CD4-positive, alpha-beta T cell (primary cell): ENCODE measurements around the gene TRABD2B. TPM values are rescaled to one million over a fixed set of nuclear protein-coding genes. Genes with fewer than 3 reads are reported as not detected.

ENCODE experiments used
- ATAC-seq: fragments of 200-7000 bp; cut with Tn5 transposase; one replicate; pipeline ENCODE4 v1.10.0; 2022; ENCODE audit warnings: mild to moderate bottlenecking; ENCODE audit not compliant: poor library complexity
- CTCF ChIA-PET: fragments of 350-600 bp; sonication (Branson Sonifier 250); formaldehyde crosslinking; loops from one replicate; lab custom pipeline; 2021; ENCODE audit warnings: antibody characterized with exemption, inconsistent platforms; lab: Charles Lee
- POLR2A ChIA-PET: fragments of 350-600 bp; sonication (Branson Sonifier 250); formaldehyde crosslinking; loops from one replicate; lab custom pipeline; 2021; ENCODE audit warnings: antibody characterized with exemption, inconsistent platforms; lab: Charles Lee
- DNase-seq, 14 experiments: peaks; one replicate each; pipeline ENCODE4 v3.0.0-alpha.2; 2013 to 2020; ENCODE audit warnings: mixed read lengths in 2 of 14
- H3K27ac ChIP-seq, 2 donors: one replicate each; pipeline versions ENCODE4 v1.5.1 to v1.7.0; 2013; ENCODE audit warnings: low read length in 2 of 2, low read depth in 1 of 2, mild to moderate bottlenecking in 1 of 2
- H3K27me3 ChIP-seq, 2 experiments: 1 replicate in 1 of 2; 2 replicates in 1 of 2; pipeline versions ENCODE4 v1.6.1 to v1.7.0; 2013; ENCODE audit warnings: low read length in 2 of 2, control low read depth in 1 of 2, mild to moderate bottlenecking in 1 of 2, moderate library complexity in 1 of 2; ENCODE audit not compliant: insufficient read depth in 2 of 2, control insufficient read depth in 1 of 2
- H3K36me3 ChIP-seq: one replicate; pipeline ENCODE4 v1.6.1; 2013; ENCODE audit warnings: low read length, control low read depth; ENCODE audit not compliant: insufficient read depth
- H3K4me1 ChIP-seq: one replicate; pipeline ENCODE4 v1.6.1; 2013; ENCODE audit warnings: low read length, control low read depth; ENCODE audit not compliant: insufficient read depth
- H3K4me3 ChIP-seq: one replicate; pipeline ENCODE4 v1.5.1; 2013; ENCODE audit warnings: mild to moderate bottlenecking, low read length, moderate library complexity
- H3K9me3 ChIP-seq, 2 experiments: 1 replicate in 1 of 2; 2 replicates in 1 of 2; pipeline versions ENCODE4 v1.6.1 to v1.7.0; 2013; ENCODE audit warnings: low read length in 2 of 2, mild to moderate bottlenecking in 2 of 2, control low read depth in 1 of 2, moderate library complexity in 1 of 2; ENCODE audit not compliant: control insufficient read depth in 1 of 2, insufficient read depth in 1 of 2
- H3K27ac Mint-ChIP-seq: one replicate; pipeline ENCODE4 v1.8.0; 2020; ENCODE audit warnings: mixed read lengths
- H3K27me3 Mint-ChIP-seq: one replicate; pipeline ENCODE4 v1.8.0; 2021; ENCODE audit warnings: mixed read lengths
- H3K36me3 Mint-ChIP-seq: one replicate; pipeline ENCODE4 v1.8.0; 2021; ENCODE audit warnings: low read depth, mixed read lengths
- H3K4me1 Mint-ChIP-seq: one replicate; pipeline ENCODE4 v1.8.0; 2021; ENCODE audit warnings: low read depth, mixed read lengths
- H3K4me3 Mint-ChIP-seq: one replicate; pipeline ENCODE4 v1.8.0; 2020; ENCODE audit warnings: mild to moderate bottlenecking, mixed read lengths
- H3K9me3 Mint-ChIP-seq: one replicate; pipeline ENCODE4 v1.8.0; 2020; ENCODE audit warnings: mixed read lengths
- intact Hi-C, 2 experiments: fragments of 100-400 bp; cut with DNase I in 1 of 2; cut with micrococcal nuclease in 1 of 2; formaldehyde crosslinking; loops; one replicate each; pipeline versions ENCODE4 v1.15.1 to v1.9.0; 2023 to 2025; cut with DNase I, micrococcal nuclease
- total RNA-seq, 174 experiments: library from RNA in 2 of 174; stranded (reverse) in 2 of 174; gene quantifications; one replicate each; pipeline ENCODE4 v1.2.3 and lab custom pipeline; 2021 to 2026
- TF ChIP-seq, protein P1 (sequence below): fragments of 200-600 bp; IDR thresholded peaks from one replicate; pipeline ENCODE4 v1.8.0; 2022; ENCODE audit warnings: antibody characterized with exemption, mild to moderate bottlenecking

TRABD2B gene
- total RNA-seq, 2 experiments from 2014 or later, result not detected

DNA sequence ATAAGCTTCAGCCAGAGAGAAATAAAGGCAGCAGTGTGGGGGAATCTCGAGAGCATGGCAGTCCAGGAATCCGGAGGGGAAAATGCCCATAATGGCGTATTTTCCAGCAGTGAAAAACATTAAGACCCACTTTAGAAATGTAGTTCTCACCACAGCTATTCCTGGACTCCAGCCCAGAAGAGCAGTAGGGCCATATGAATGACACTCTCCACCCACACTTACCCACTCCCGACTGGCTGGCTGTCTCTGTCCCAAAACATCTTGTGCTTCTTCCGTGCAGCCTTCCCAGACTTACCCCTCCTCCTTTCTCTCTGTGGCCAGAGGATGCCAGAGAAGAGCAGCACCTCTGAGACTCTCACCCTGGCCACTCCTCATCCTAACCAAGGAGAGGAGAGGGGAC lies 56.4 kb downstream of the TRABD2B start:
- H3K9me3 Mint-ChIP-seq, result no peaks in the 10 kb centered on the region
- intact Hi-C loops, result no loop called here
- no peak for ATAC-seq
- DNase-seq, result no peak
- ChIA-PET POLR2A (no interaction called here), CTCF (no interaction called here)
- H3K4me3 ChIP-seq, result no peak overlapping the region
- TF ChIP-seq, protein P1, sequence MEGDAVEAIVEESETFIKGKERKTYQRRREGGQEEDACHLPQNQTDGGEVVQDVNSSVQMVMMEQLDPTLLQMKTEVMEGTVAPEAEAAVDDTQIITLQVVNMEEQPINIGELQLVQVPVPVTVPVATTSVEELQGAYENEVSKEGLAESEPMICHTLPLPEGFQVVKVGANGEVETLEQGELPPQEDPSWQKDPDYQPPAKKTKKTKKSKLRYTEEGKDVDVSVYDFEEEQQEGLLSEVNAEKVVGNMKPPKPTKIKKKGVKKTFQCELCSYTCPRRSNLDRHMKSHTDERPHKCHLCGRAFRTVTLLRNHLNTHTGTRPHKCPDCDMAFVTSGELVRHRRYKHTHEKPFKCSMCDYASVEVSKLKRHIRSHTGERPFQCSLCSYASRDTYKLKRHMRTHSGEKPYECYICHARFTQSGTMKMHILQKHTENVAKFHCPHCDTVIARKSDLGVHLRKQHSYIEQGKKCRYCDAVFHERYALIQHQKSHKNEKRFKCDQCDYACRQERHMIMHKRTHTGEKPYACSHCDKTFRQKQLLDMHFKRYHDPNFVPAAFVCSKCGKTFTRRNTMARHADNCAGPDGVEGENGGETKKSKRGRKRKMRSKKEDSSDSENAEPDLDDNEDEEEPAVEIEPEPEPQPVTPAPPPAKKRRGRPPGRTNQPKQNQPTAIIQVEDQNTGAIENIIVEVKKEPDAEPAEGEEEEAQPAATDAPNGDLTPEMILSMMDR, result no peak
- no peaks in the 10 kb centered on the region for H3K27me3 ChIP-seq
- peaks cover 10% of the 10 kb centered on the region for H3K27me3 Mint-ChIP-seq
- no peaks in the 10 kb centered on the region for H3K36me3 Mint-ChIP-seq
- no peaks in the 10 kb centered on the region for H3K4me1 ChIP-seq
- no peak overlapping the region for H3K4me3 Mint-ChIP-seq
- no peaks in the 10 kb centered on the region for H3K36me3 ChIP-seq
- no peak overlapping the region for H3K27ac Mint-ChIP-seq
- no peaks in the 10 kb centered on the region for H3K4me1 Mint-ChIP-seq
- no peak overlapping the region for H3K27ac ChIP-seq
- H3K9me3 ChIP-seq, result no peaks in the 10 kb centered on the region

GRCh38 chr1:47940326-47940725 lies 56.9 kb downstream of the TRABD2B start:
- Histone ChIP-seq H3K4me1 (no peaks in the 10 kb centered on the region), H3K9me3 (no peaks in the 10 kb centered on the region), H3K27me3 (no peaks in the 10 kb centered on the region), H3K4me3 (no peak overlapping the region), H3K27ac (no peak overlapping the region), H3K36me3 (no peaks in the 10 kb centered on the region)
- TF ChIP-seq, protein P1, result no peak
- POLR2A ChIA-PET, result no interaction called here
- Mint-ChIP-seq H3K4me1 (no peaks in the 10 kb centered on the region), H3K27me3 (peaks cover 10% of the 10 kb centered on the region), H3K9me3 (no peaks in the 10 kb centered on the region), H3K4me3 (no peak overlapping the region), H3K27ac (no peak overlapping the region), H3K36me3 (no peaks in the 10 kb centered on the region)
- intact Hi-C loops, result no loop called here
- ATAC-seq, result no peak
- CTCF ChIA-PET, result no interaction called here
- no peak for DNase-seq

GRCh38 chr1:47938520-47938919 lies 58.7 kb downstream of the TRABD2B start:
- ChIA-PET CTCF (no interaction called here), POLR2A (no interaction called here)
- intact Hi-C loops, result no loop called here
- Mint-ChIP-seq H3K27ac (no peak overlapping the region), H3K36me3 (no peaks in the 10 kb centered on the region), H3K4me1 (no peaks in the 10 kb centered on the region), H3K9me3 (no peaks in the 10 kb centered on the region), H3K4me3 (no peak overlapping the region), H3K27me3 (peaks cover 10% of the 10 kb centered on the region)
- no peak overlapping the region for H3K27ac ChIP-seq
- H3K4me3 ChIP-seq, result no peak overlapping the region
- TF ChIP-seq, protein P1, result no peak
- H3K4me1 ChIP-seq, result no peaks in the 10 kb centered on the region
- no peaks in the 10 kb centered on the region for H3K9me3 ChIP-seq
- H3K36me3 ChIP-seq, result no peaks in the 10 kb centered on the region
- DNase-seq (no peak), ATAC-seq (no peak)
- H3K27me3 ChIP-seq, result no peaks in the 10 kb centered on the region
